GM21529 (cell line): ENCODE data around the gene MTOR.
"Not testable (repeated sequence)": the region's sequence is repeated elsewhere in the genome, so short reads cannot be mapped to it uniquely, and the experiment has no call there.

Experiments used
- ATAC-seq: cut with Tn5 transposase; IDR thresholded peaks from one replicate; pipeline ENCODE4 v1.9.1; 2021; ENCODE audit not compliant: unreplicated experiment

Gene MTOR

DNA sequence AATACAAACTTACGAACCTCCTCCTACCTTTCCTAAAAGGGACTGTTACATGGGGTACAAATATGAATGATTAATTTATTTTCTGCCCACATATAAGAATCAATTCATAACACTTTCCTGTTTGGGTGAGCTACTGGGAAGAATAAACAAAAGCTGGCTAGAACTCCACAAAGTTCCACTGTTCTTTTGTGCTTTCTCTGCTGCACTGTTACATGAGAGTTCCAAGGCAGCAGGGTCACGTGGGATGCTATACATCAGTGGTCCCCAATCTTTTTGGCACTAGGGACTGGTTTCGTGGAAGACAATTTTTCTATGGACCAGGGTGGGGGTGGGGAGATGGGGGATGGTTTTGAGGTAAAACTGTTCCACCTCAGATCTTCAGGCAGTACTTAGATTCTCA, 75.4 kb downstream of the MTOR start:
- ATAC-seq: no peak

- ATAC-seq: no peak
These were observed 77.4 kb downstream of the MTOR start for GRCh38 chr1:11184973-11185372.

DNA sequence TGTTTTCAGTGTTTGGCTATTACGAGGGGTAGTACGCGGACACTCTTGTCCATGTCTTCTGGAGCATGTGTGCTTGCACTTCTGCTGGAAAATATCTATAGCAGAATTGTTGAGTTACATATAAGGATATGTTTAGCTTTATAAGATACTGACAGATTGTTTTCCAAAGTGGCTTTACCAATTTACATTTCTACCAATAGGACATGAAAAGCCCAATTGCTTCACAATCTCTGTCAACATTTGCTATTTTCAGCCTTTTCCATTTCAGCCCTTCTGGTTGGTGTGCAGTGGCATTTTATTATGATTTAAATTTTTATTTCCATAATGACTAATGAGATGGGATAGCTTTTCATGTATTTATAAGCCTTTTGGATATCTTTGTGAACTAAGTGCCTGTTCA, 79.5 kb downstream of the MTOR start:
- no peak for ATAC-seq

GRCh38 chr1:11180342-11180744, 82.0 kb downstream of the MTOR start:
- ATAC-seq: no peak

DNA sequence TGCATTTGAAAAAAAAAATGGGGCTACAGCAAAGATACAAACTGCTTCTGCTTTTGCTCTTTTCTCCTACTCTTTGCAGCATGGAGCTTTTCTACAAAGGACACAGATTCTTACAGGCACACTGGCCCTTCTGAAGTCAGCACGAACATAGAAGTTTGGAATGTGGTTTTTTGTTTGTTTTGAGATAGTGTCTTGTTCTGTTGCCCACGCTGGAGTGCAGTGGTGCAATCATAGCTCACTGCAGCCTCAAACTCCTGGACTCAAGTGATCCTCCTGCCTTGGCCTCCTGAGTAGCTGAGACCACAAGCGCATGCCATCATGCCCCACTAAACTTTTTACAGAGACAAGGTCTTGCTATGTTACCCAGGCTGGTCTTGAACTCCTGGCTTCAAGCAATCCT, 82.6 kb downstream of the MTOR start:
- ATAC-seq: not testable (repeated sequence)

DNA sequence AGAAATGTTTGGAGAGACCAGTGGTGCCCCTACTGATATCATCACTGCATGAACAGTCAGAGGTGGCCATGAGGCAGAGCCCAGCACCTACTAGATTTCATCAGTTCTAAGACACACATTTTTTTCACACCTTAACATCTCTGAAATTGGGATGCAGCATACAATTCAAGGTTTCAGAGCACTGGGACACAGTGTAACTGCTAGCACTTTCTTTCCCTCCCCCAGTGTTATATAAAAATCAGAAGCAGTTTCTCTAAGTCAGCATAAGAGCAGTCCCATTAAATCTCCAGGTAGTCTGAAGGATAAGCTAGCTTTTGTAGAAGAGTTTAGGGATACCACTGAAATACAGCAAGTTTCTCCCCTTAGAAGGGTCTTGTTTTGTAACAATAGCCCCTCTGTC, 83.2 kb downstream of the MTOR start:
- ATAC-seq: no peak

GRCh38 chr1:11178021-11179015, 84.0 kb downstream of the MTOR start:
- ATAC-seq: no peak

- ATAC-seq: no peak
These were observed 86.2 kb downstream of the MTOR start for GRCh38 chr1:11176081-11176706.

DNA sequence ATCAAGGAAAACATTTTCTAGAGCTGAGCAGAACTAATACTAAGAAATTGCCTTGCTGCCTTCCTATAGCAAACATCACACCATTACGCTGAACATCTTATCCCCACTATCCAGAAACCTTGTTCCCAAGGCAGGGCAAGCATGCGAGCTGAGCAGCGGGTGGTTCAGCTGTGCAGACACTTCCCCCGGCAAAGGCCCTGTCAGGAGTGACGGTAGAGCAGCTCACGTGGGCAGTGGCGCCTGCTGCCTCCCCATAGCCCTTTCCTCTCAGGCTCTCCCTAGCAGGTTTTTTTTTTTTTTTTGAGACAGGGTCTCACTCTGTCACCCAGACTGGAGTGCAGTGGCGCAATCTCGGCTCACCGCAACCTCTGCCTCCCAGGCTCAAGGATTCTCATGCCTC, 86.9 kb downstream of the MTOR start:
- ATAC-seq: no peak

DNA sequence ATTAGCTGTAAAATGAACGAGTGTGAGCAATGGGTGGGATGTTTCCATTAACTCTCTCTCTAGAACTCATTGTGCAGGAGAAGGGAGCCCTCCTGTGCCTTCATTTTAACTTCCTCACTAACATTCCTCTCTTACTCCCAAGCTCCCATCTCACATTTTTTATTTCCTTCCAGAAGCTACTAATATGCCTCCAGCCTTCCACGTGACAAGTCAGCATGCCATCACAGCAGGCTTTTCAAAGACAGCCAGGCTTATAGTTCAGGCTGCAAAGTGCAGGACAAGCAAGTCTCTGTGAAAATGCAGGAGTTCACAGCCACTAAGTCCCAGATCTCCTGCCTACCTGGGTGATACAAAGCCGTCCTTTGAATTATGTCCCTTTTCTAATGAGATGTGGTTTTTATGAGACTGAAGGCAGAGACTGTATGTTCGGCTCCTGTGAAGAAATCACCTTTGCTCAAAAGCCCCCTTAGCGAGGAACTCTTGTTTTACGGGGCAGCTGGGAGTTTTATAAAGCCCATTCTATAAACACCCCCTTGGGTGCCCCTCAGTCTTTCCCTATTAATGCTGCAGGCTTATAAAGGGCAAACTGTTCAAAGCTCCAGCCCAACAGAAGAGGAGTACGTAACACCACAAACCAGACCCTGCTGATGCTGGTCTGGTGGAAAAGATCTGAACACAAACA, 87.9 kb downstream of the MTOR start:
- ATAC-seq: no peak

DNA sequence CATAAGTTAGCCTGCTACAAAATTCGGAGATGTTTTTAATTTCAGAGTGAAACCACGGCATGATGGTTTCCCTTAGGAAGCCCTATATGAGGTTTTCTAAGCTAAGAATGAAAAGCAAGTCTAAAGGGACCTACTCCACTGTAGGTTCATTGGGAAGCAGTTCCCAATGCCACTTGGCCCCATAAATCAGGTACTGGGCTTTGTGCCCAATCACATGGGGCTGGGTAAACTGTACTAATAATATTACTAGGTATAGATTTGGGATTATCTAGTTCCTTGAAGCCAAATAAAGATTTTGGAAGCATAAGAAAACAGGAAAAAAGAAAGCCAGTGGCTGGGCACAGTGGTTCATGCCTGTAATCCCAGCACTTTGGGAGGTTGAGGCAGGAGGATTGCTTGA, 92.2 kb downstream of the MTOR start:
- ATAC-seq: no peak

GRCh38 chr1:11169202-11169601, 93.1 kb downstream of the MTOR start:
- ATAC-seq: no peak

GRCh38 chr1:11168731-11169130, 93.6 kb downstream of the MTOR start:
- ATAC-seq: no peak

DNA sequence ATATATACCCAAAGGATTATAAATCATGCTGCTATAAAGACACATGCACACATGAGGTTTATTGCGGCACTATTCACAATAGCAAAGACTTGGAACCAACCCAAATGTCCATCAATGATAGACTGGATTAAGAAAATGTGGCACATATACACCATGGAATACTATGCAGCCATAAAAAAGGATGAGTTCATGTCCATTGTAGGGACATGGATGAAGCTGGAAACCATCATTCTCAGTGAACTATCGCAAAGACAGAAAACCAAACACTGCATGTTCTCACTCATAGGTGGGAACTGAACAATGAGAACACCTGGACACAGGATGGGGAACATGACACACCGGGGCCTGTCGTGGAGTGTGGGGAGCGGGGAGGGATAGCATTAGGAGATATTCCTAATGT, 95.6 kb downstream of the MTOR start:
- not testable (repeated sequence) for ATAC-seq

DNA sequence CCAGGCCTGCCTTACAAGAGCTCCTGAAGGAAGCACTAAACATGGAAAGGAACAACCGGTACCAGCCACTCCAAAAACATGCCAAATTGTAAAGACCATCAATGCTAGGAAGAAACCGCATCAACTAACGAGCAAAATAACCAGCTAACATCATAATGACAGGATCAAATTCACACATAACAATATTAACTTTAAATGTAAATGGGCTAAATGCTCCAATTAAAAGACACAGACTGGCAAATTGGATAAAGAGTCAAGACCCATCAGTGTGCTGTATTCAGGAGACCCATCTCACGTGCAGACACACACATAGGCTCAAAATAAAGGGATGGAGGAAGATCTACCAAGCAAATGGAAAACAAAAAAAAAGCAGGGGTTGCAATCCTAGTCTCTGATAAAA, 99.6 kb downstream of the MTOR start:
- not testable (repeated sequence) for ATAC-seq

DNA sequence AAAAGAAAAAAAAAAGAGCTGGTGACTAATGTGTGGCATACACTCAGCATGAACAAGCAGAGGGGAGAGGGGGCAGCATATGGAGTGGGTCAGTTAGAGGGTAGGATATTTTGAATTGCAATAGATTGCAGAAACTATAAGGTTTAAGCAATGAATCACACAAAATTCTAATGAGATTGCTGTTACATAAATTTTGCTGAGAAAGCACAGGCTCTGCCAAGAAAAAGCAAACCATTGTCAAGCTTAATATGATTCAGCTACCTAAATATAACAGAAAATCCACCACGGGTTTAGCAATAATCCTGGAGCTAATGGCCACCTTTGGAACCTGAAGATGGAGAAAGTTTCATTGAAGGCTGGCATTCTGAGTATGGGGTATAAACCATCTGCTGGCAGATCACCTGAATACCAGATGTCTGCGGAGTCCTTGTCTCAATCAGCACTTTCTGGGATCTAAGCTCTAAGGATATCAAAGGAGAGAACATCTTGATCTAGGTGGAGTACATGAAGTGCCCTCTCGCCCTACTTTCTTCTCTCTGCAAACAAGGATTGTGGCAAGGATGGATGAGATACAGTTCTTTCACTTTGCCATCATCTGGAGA, 103.5 kb downstream of the MTOR start:
- no peak for ATAC-seq

DNA sequence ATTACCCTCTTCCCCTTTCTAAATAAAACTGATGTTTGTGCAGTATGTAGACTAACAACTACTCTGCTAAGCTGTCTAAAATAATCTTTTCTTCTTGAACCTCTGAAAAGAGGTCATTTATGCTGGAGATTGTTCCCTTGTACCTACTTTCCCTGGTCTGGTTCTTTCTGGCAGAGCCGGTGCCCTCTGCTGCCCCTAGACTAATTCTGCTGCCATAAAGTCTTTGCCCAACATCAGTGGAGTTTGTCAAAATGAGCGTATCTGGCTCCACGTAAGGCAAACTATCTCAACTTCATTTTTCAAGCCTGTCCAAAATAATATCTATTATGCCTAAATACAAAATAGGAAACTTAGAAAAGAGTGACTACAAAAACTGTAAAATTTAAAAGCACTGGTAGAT, 104.1 kb downstream of the MTOR start:
- no peak for ATAC-seq

DNA sequence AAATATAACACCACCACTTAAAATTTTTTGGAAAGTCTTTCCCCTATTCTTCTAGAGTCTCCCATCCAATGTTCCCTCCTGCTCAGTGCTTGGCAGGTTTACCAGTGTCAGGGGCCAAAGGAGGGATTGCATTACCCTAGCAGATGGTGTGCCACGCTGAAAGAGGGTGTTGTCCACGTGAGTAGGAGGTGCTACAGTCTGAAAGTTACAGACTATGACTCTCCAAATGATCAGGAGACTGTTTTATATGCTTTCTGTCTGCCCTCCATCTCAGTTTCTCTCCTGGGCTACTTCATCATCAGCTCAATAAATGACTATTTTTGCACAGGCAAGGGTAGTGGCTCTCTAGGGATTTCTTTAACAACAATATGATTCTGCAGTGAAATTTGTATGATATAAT, 104.5 kb downstream of the MTOR start:
- no peak for ATAC-seq

DNA sequence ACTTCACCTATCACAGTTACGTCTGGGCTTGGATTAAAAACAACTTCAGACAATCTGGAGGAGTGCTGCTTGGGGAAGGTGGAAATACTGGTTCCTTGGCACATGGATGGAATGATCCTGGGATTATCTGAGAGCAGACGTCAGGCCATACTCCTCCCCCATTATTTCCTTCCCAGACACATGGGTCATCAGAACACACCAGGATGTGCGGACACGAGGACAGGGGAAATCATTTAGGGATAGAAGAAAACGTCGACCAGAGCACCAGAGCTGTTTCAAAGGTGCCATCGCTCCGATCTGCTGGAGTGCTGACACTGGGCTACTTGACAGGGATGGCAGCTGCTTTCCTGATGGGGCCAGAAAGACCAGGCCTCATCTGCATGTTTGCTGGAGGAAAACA, 105.0 kb downstream of the MTOR start:
- no peak for ATAC-seq

DNA sequence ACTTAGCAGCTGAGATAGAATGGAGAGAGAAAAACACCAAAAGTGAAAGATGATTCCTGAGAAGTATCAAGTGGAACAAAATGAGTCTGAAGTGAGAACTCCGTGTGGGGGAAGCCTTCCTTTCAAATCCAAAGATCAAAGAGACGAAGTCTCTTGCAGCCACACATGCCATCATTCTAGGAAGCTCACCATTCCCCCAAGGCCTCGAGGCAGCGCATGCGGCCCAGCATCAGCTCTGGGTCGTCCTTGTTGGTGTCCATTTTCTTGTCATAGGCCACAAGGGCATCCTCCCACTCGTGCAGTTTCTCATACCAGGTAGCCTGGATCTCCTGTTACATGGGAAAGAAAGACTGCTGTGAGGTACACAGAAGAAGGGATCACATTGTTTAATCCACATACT, 105.4 kb downstream of the MTOR start:
- ATAC-seq: no peak

DNA sequence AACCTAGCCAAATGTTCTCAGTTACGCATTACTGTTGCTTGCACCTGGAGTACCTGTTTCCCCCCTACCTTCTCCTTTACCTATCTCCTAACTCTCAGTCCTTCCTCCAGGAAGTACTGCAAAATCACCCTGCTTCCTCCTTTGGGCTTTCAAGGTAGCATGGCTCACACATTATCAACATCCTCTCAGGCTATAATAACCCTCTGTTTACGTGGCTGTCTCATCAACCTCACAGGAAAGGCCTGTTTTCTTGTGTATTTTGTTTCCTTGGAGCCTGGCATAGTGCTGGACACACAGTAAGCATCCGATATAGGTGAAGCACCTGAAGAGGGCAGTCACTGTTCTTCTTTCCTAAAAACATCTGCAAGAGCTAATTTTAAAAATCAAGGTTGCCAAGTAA, 105.9 kb downstream of the MTOR start:
- ATAC-seq: no peak
